GM18868 (cell line): Measurements from ENCODE around the gene PRKAG2.
"Not testable (repeated sequence)": the region's sequence is repeated elsewhere in the genome, so short reads cannot be mapped to it uniquely, and the experiment has no call there.

Experiments used
- ATAC-seq: cut with Tn5 transposase; IDR thresholded peaks from one replicate; pipeline ENCODE4 v1.9.1; 2021; ENCODE audit warnings: mild to moderate bottlenecking, moderate library complexity; ENCODE audit not compliant: unreplicated experiment

The PRKAG2 gene

GRCh38 chr7:151837285-151838042 lies 39.5 kb downstream of the PRKAG2 start:
- ATAC-seq = no peak

GRCh38 chr7:151836927-151837205 lies 40.0 kb downstream of the PRKAG2 start:
- no peak for ATAC-seq

- ATAC-seq = no peak
Observed at GRCh38 chr7:151836191-151836926, 40.6 kb downstream of the PRKAG2 start.

- ATAC-seq = no peak
Observed at GRCh38 chr7:151835636-151836035, 41.3 kb downstream of the PRKAG2 start.

- no peak for ATAC-seq
Observed at GRCh38 chr7:151834271-151835035, 42.5 kb downstream of the PRKAG2 start.

- ATAC-seq = no peak
Observed at GRCh38 chr7:151833691-151834090, 43.2 kb downstream of the PRKAG2 start.

GRCh38 chr7:151833213-151833651 lies 43.7 kb downstream of the PRKAG2 start:
- ATAC-seq = no peak

- no peak for ATAC-seq
Observed at GRCh38 chr7:151832656-151833055, 44.3 kb downstream of the PRKAG2 start.

- no peak for ATAC-seq
Observed at GRCh38 chr7:151832138-151832537, 44.8 kb downstream of the PRKAG2 start.

- no peak for ATAC-seq
Observed at GRCh38 chr7:151831606-151832005, 45.3 kb downstream of the PRKAG2 start.

- no peak for ATAC-seq
Observed at GRCh38 chr7:151830121-151830830, 46.6 kb downstream of the PRKAG2 start.

- ATAC-seq = no peak
Observed at GRCh38 chr7:151829707-151830106, 47.2 kb downstream of the PRKAG2 start.

GRCh38 chr7:151827620-151828019 lies 49.3 kb downstream of the PRKAG2 start:
- ATAC-seq = no peak

GRCh38 chr7:151826316-151826715 lies 50.6 kb downstream of the PRKAG2 start:
- ATAC-seq = not testable (repeated sequence)

GRCh38 chr7:151825721-151826120 lies 51.2 kb downstream of the PRKAG2 start:
- no peak for ATAC-seq

GRCh38 chr7:151824373-151824933 lies 52.5 kb downstream of the PRKAG2 start:
- no peak for ATAC-seq

GRCh38 chr7:151823566-151824372 lies 53.1 kb downstream of the PRKAG2 start:
- no peak for ATAC-seq

- no peak for ATAC-seq
Observed at GRCh38 chr7:151822541-151823181, 54.3 kb downstream of the PRKAG2 start.

- ATAC-seq = no peak
Observed at GRCh38 chr7:151821806-151822540, 54.9 kb downstream of the PRKAG2 start.
